Glomerular visceral epithelial cell (primary cell): ENCODE measurements around the gene PGRMC2.

ENCODE experiments used
- DNase-seq: peaks from one replicate; pipeline ENCODE4 v3.0.0-alpha.2; 2016; ENCODE audit errors: extremely low spot score

The PGRMC2 gene

DNA sequence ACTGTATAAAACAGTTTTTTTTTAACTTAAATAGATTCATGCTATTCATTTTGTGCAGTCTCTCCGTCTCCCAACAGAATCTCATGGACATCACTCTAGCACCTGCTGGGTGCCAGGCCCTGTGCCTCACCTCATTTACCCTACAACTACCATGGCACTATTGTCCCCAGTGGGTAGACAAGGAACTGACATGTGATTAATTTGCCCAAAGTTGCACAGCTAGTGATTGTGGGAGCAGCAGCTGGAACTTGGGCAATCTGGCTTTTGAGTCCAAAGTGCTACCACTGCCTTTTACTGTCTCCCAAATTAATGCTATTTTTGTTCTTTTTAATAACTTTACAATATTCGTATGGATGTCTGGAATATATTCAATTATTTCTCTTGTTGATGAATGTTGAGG lies 11.2 kb upstream of the PGRMC2 start:
- DNase-seq, result no peak

DNA sequence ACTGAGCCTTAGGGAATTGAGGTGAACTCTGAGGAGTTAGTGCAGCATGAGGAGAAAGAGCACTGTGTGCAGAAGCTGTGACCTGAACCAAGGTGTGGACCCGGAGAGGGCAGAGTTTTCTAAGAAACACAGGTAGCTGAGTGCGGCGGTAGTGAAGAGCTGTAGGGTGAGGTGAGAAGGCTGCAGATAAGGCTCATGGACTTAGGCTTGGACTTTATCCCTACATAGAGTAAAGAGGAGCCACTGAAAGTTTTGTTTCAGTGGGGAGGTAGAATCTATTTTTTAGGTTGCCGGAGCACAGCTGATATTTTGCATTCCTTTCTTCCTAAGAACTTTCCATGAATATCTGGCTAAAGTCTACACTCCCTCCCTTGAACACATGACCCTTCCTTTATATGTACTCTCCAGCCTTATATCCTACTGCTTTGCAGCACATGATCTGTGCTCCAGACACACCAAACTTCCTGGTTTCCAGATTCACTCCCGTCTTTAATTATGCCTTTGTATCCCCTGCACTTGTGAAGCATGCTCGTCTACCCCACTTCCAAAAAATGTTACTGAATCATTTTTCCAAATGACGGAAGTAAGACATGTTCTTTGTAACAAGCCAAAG lies 10.6 kb upstream of the PGRMC2 start:
- no peak for DNase-seq

DNA sequence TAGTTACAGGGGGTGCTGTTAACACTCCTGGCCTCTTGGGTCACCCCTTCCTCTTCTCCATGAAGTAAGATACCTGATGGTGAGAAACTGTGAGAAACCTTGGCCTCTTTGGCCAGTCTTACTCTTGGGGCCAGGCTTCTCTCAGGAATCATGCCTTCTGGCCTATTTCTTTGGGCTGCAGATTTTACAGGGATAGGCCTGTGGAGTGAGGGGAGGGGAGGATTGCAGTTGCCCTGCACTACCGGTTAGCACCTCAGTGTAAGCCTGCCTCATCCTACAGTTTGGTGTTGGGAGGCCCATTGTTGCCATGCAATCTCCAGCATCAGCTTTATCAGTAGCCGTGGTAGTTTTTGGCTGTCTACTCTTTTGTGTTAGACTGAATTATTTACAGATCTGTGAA lies 7.6 kb upstream of the PGRMC2 start:
- DNase-seq, result no peak

DNA sequence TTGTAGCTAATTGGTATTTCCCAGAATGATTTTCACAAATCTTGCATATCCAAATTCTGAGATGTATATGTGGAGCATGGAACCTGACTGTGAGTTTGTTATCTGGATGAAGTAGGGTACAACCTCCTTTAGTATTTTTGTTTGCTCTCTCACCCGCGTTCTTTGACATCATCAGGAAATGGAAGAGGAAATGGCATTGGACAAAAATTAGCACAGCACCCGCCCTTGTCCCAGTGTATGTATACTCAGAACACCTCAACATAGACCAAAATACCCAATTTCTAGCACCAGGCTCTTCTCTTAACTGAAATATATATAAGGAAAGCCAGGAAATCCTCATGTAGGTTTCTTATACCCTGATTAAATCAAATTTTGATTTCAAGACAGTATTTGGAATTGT lies 6.9 kb upstream of the PGRMC2 start:
- no peak for DNase-seq

DNA sequence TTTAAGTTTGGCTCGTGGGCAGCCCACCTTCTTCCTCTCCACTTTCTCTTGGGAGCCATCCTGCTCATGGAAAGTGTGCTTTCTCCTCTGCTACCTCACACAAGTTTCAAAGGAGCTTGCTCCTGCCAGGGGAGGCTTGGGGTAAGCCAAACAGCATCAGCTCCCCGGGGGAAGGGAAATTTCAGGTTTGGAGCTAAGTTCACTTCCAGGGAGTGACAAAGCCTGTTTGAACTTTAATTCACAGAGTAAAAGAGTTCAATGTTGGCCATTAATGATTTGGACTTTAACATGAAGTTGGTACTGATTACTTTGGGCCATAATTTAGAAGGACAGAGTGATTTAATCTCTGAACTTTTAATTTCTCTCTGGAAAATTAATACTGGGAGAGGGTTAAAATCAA lies 4.7 kb upstream of the PGRMC2 start:
- no peak for DNase-seq

DNA sequence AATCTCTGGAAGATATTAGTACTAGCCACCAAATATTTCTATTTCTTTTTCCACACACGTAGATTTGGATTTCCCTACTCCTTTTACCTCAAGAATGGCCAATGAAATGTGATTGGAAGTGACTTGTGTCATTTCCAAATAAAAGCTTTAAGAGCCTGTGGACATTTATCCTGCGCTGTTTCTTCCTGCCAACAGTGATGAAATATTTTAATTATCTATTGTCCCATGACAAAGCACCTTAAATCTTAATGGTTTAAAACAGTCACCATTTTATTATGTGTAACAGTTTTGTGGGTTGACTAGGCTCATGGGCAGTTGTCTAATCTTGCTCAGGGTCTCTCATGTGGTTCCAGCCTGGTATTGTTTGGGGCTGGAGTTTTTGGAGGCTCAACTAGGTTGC lies 3.5 kb upstream of the PGRMC2 start:
- DNase-seq, result no peak

DNA sequence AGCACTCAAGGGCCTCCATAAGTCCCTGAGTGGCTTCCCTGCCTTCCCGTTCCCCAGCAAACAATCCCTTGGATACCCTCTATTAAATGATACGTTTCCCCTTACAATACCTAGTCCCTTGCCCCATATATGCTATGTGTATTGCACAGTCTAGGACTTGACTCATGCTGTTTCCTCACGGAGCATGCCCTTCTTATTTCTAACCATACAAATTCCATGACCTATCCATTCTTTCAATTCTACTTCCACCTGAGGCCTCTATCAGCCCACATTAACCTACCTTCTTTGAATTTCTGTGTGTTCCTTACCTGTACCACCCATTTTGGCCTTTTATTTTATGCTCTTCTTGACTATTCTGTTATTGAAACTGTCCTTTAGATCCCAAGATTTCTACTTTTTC lies 2.9 kb upstream of the PGRMC2 start:
- DNase-seq, result no peak

DNA sequence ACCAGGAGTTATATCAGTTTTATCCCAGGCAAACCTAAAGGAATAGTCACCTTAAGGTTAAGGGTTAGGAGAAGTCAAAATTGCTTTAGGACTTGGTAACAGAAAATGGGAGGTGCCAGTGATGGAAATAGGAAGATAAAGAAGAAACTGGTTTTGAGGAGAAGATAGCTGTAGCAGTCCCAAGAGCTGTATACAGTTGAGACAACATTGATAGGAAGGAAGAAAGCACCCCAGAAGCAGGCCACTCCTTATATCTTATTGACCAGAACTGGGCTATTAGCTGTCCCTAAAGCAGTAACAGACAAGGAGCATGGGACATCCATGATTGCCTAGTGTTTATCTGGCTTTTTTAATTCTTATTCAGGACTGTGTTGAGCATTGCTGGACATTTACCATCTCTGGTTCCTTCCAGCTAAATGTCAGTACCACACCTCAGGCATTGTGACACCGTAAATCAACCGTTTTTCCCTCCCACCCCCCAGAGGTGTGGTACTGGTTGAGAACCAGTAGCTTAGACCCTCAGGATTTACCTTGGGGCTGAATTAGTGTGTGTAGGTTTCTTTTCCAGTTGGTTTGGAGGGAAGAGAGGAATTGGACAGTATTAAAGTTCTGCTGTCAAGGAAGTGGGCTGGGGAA lies 2.0 kb upstream of the PGRMC2 start:
- no peak for DNase-seq

DNA sequence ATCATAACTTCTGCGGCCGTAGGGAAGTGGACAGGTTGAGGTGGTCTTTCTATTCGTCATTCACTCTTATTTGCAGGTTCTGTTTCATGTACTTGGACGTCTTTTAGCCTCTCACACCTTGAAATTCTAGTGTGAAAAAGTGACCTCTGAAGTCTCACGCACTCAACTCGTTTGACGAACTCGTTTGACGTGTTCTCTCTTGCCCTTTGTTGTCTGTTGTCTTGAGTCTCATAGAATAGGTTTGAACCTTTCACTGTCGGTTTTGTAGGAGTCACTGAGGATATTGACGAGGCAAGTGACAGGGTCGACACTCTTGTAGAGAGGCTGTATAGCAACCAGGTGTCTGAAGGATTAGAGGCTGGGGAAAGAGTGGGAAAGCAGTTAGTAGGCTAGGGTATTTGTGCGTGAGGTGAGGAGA lies 1.1 kb upstream of the PGRMC2 start:
- peak; percentile 15 for DNase-seq

DNA sequence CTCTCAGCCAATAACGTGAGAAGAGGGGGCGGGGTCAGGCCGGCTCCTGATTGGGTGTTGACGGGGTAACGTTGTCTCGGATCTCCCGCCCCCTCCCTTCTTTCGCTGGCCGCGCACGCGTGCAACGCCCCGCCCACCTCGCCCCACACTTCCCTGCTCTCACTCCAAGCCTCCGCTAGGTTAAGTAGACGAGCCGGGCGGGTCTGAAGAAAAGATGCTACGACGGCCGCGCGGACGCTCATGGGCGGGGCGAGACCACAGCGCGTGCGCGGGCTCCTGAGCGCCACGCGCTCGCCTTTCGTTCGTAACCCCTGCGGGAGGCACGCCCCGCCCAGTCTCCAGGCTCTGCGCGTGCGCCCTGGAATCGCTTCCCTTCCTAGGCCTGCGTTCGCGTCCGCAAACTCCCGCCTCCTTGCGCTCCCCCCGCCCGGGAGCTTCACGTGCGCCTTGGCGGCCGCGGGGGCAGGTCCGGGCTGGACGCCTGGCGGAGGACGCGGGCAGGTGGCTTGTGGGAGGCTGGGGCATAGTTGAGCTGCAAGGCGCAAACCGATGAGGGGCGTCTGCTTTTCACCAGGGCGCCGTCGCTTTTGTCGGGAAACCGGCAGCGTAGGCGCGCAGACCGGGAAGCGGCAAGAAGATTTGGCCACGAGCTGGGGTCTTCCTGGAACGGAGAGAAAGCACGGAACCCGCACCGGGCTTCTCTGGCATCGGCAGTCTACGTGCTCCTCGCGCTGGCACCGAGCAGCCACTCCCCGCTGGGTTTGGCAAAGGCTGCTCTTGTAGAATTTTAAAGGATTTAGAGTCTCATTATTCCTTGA lies 467 bp upstream of the PGRMC2 start:
- peak; percentile 100 for DNase-seq

DNA sequence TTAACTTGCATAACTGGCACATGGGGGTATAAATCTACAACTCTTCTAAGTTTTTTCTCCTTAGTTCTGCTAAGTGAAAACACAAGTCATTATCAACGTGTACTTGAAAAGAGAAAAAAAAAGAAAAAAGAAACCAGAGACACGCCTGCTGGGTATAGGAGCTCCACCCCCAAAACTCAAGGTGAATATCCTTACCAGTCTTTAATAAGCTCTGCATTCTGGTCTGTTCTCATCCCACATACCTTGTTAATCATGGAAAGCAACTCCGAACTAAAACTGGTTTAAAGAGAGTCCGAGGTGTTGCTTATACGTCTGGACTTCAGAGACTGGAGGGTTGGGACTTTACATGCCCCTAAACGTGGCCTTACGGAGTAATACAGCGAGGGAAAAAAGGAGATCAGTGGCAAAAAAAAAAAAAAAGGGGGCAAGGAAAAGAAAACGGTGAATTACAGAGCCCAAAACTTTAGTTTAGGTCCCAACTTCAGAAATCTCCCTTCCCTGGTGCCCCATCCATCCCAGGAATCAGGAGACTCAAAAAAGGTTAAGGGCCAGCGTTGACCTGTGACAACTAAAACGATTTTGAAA lies 1.0 kb downstream of the PGRMC2 start:
- DNase-seq, result peak; percentile 63

DNA sequence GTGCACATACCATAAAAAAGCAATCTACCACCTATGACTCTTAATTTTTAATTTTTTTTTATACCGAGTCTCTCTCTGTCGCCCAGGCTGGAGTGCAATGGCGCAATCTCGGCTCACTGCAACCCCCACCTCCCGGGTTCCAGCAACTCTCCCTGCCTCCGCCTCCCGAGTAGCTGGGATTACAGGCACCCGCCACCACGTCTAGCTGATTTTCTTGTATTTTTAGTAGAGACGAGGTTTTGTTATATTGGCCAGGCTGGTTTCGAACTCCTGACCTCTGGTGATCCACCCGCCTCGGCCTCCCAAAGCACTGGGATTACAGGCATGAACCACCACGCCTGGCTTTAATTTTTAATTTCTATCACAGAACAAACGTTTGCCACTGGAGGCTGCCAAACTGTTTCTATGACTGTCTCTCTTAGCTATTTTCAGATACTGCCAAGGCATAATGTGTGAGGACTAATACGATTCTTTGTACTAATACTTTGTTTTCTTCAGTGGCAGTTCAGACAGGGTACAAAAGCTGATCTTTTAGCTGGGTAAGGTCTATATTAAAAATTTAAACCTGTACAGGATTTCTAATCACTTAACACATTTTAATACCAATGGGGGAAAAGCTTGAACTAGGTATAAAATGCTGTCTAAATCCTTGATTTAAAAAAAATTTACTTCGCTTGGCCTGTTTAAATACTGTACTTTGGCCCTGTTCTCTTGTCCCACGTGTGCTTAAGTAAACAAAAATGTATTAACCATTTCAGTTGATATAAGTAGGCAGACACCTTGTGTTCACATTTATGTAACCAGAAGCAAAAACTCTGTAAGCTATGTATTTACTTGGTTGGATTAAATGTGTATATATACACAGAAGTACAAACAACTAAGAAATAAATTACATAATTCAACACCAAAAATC lies 2.3 kb downstream of the PGRMC2 start:
- no peak for DNase-seq

DNA sequence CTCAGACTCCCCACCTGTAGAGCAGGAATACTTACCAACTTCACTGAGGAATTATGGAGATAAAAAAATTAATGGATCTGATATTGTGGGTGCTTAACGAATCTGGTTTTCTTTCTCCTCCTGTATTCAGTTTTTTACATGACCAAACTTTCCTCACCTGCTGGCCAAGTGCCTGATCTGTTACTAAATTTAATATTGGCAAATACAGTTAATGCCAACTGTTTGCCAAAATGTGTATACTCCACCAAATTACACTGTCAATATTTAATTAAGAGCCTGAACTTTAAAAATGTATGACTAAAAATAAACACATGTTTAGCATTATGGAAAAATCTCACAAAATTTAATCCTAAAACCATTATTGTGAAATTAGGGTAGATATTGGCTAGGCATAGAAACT lies 3.3 kb downstream of the PGRMC2 start:
- DNase-seq, result no peak

DNA sequence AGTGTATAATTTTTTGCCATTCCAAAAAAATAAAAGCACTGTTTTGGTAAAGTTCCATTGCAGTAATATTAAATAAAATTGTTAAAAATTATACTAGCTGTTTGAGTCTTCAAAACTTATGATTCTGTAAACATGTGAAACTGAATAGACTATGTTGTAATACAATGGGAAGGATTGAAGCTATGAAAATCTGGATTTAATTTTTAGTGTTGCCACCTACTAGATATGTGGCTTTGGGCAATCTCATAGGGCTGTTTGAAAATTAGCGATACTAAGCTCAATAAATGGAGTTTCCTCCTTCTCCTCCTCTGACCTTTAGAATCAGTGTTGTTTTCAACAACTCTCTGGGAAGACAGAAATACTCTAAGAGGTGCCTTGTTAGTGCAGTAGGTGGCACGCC lies 4.5 kb downstream of the PGRMC2 start:
- DNase-seq, result no peak

DNA sequence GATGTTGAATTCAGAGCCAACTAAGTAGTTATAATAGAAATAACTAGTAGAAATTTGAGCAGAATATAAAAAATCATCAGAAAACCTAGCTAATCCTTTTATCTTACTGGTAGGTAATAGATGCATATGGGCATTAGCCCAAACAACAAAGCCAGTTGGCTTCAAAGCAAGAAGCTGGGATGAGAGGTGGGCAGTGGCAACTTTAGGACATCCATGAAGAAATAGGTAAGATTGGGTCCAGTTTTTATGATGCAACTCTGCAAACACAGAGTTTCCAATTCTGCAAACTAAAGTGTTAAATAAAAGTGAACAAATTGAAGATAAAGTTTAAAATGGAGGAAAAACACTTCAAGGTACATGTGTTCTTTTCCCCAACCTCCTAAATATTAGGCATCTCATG lies 5.1 kb downstream of the PGRMC2 start:
- no peak for DNase-seq

DNA sequence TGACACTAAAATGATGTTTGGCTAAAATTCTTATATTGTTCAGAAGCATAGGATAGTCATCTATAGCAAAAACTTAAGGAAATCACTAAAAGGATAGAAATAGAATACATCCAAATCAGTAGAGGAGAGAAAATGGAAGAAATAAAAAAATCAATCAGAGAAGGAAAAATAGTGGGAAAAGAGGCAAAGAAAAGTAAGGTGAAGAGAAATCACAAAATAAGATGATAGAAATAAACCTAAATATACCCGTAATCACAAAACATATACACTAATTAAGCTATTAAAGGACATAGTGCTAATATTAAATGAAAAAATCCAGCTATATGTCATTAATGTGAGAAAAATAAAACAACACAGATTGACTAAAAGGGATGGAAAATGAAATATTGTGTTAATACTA lies 6.3 kb downstream of the PGRMC2 start:
- no peak for DNase-seq

DNA sequence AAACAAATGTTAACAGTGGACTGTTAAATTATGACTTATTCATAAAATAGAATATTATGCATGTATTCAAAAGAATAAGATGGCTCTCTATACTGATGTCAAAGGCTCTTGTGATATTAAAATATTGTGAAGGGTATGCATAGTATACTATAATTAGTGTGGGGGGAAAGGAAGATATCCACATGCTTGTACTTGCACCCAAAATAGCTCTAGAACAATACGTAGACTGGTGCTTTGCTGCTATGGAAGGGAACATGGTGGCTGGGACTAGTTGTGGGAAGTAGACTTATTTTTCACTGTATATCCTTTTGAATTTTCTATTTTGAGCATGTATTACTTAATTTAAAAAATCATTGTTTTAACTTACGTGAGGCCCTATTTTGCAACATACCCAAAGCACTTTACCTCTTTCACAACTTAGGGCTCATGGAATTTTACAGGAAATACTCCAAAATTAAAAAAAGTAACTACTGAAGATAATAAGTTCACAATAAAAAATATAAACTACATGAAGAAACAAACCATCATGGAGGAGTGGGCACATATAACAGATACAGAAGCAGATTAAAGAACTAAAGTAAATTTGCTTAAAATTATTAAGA lies 7.9 kb downstream of the PGRMC2 start:
- no peak for DNase-seq

DNA sequence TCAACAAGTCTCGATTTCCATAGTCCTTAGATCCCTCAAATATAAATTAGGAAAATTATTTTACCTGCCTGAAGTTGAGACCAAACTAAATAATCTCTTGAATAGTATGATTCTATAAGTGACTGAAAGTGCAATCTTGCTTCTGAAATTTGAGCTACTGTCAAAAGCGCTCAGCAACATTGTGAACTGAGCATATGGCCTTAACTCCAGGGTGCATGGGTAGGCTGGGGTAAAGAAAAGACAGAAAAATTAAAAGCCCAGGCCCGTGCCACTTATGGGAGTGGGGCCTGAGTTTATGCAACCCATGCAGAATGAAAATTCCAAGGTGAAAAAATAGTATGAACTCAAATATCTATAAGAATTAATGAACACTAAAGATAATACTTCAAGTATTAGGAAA lies 9.8 kb downstream of the PGRMC2 start:
- no peak for DNase-seq

DNA sequence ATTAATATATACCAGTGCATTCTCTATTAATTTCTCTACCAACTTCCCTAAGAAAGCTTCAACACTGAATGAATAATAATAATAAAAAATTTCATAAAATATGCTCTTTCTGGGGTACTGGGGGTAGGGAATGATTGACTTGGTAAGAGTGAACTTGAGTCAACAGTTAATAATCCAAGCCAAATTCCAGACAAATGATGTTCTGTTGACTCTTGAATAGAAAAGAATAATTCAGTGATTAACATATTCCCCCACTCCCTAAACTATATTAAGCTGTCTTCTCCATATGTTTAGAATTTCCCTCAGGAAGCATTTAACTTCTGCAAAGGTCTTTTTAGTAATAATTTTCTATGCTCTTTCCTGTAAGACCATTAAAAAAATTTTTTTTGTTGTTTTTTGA lies 12.3 kb downstream of the PGRMC2 start:
- DNase-seq, result peak; percentile 38

DNA sequence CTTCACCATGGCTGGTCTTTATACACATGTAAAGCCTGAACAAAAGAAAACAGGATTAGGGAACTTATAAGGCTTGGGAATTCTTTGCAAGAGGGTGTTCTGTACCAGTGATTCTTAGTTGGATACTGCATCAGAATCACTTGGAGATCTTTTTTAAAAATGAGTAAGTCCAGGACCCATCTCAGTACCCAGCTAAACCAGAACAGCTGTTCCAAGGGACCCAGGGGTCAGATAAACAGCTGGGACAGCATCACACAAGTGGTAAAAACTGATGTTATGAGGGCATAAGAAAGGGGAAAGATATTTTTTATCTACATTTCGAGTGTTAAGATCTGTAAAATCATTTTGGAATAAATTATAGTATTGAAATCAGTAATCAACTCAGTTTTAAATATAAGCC lies 16.1 kb downstream of the PGRMC2 start:
- DNase-seq, result no peak

DNA sequence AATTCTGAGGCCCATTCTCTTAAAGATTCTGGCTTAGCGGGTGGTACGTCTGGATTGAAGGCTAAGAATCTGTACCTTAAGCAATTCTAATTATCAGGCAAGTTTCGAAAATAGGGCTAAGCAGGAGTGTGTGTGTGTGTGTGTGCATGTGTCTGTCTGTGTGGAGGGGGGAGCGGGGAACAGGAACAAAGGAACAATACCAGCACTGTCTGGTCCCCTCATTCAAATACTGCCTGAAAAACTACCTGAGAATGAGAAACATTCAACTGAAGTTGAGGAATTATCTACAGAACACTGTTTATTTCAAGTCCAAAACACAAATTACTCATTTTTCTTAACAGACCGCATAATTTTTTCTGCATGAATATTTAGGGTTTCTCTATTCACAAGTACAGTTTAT lies 18.6 kb downstream of the PGRMC2 start:
- DNase-seq, result no peak
